ENCODE results near the gene ARAP1. TPM values are rescaled to one million over a fixed set of nuclear protein-coding genes. Genes with fewer than 3 reads are reported as not detected.

Gene ARAP1
- total RNA-seq, 1 experiment from 2014 or later = 76.1 TPM

GRCh38 chr11:72789493-72790131, 37.4 kb upstream of the ARAP1 start:
- no peak for DNase-seq
- no peaks in the 10 kb centered on the region for H3K79me2 ChIP-seq (ENCODE audit: low read length)
- no peak overlapping the region for H2AFZ ChIP-seq (ENCODE audit: low read length)
- H3K4me2 ChIP-seq (ENCODE audit: low read depth, low read length, poor library complexity, severe bottlenecking) = no peak overlapping the region
- no peaks in the 10 kb centered on the region for H4K20me1 ChIP-seq (ENCODE audit: insufficient read depth, low read depth, low read length)
- H3K9ac ChIP-seq (ENCODE audit: low read length) = no peak overlapping the region
- H3K9me2 ChIP-seq (replicated peaks; ENCODE audit: insufficient read depth, low read length) = no peaks in the 10 kb centered on the region
- H3K4me1 ChIP-seq (ENCODE audit: low read length) = peaks cover 24% of the 10 kb centered on the region
- no peaks in the 10 kb centered on the region for H3K36me3 ChIP-seq (ENCODE audit: insufficient read depth, low read length)
- H3K4me3 ChIP-seq (ENCODE audit: low read length) = no peak overlapping the region
- no peaks in the 10 kb centered on the region for H3K27me3 ChIP-seq (ENCODE audit: low read length)
- H3K9me3 ChIP-seq (ENCODE audit: low read length) = no peaks in the 10 kb centered on the region
- H3K27ac ChIP-seq (ENCODE audit: low read length) = no peak overlapping the region

GRCh38 chr11:72788241-72788640, 36.0 kb upstream of the ARAP1 start:
- H3K9me3 ChIP-seq (ENCODE audit: low read length) = no peaks in the 10 kb centered on the region
- H3K4me2 ChIP-seq (ENCODE audit: low read depth, low read length, poor library complexity, severe bottlenecking) = no peak overlapping the region
- H3K79me2 ChIP-seq (ENCODE audit: low read length) = no peaks in the 10 kb centered on the region
- no peaks in the 10 kb centered on the region for H3K9me2 ChIP-seq (replicated peaks; ENCODE audit: insufficient read depth, low read length)
- no peaks in the 10 kb centered on the region for H3K27me3 ChIP-seq (ENCODE audit: low read length)
- H3K4me1 ChIP-seq (ENCODE audit: low read length) = peaks cover 15% of the 10 kb centered on the region
- no peak overlapping the region for H3K9ac ChIP-seq (ENCODE audit: low read length)
- no peak overlapping the region for H2AFZ ChIP-seq (ENCODE audit: low read length)
- H4K20me1 ChIP-seq (ENCODE audit: insufficient read depth, low read depth, low read length) = no peaks in the 10 kb centered on the region
- no peak overlapping the region for H3K4me3 ChIP-seq (ENCODE audit: low read length)
- H3K36me3 ChIP-seq (ENCODE audit: insufficient read depth, low read length) = no peaks in the 10 kb centered on the region
- no peak overlapping the region for H3K27ac ChIP-seq (ENCODE audit: low read length)
- no peak for DNase-seq

- Histone ChIP-seq H3K36me3 (ENCODE audit: insufficient read depth, low read length) (no peaks in the 10 kb centered on the region), H3K27ac (ENCODE audit: low read length) (no peak overlapping the region), H4K20me1 (ENCODE audit: insufficient read depth, low read depth, low read length) (no peaks in the 10 kb centered on the region), H3K79me2 (ENCODE audit: low read length) (no peaks in the 10 kb centered on the region), H3K9me2 (replicated peaks; ENCODE audit: insufficient read depth, low read length) (no peaks in the 10 kb centered on the region), H3K9ac (ENCODE audit: low read length) (no peak overlapping the region), H3K4me2 (ENCODE audit: low read depth, low read length, poor library complexity, severe bottlenecking) (no peak overlapping the region), H3K4me3 (ENCODE audit: low read length) (no peak overlapping the region), H3K4me1 (ENCODE audit: low read length) (peaks cover 8% of the 10 kb centered on the region), H3K9me3 (ENCODE audit: low read length) (no peaks in the 10 kb centered on the region), H3K27me3 (ENCODE audit: low read length) (no peaks in the 10 kb centered on the region), H2AFZ (ENCODE audit: low read length) (no peak overlapping the region)
- peak; percentile 66 for DNase-seq
These were observed 35.3 kb upstream of the ARAP1 start for GRCh38 chr11:72787216-72788104.

- H3K27ac ChIP-seq (ENCODE audit: low read length) = no peak overlapping the region
- H3K27me3 ChIP-seq (ENCODE audit: low read length) = no peaks in the 10 kb centered on the region
- no peaks in the 10 kb centered on the region for H3K9me3 ChIP-seq (ENCODE audit: low read length)
- H3K4me1 ChIP-seq (ENCODE audit: low read length) = peaks cover 11% of the 10 kb centered on the region
- no peaks in the 10 kb centered on the region for H3K36me3 ChIP-seq (ENCODE audit: insufficient read depth, low read length)
- no peak for DNase-seq
- H3K4me2 ChIP-seq (ENCODE audit: low read depth, low read length, poor library complexity, severe bottlenecking) = no peak overlapping the region
- no peak overlapping the region for H2AFZ ChIP-seq (ENCODE audit: low read length)
- H3K79me2 ChIP-seq (ENCODE audit: low read length) = no peaks in the 10 kb centered on the region
- no peaks in the 10 kb centered on the region for H4K20me1 ChIP-seq (ENCODE audit: insufficient read depth, low read depth, low read length)
- no peak overlapping the region for H3K9ac ChIP-seq (ENCODE audit: low read length)
- no peaks in the 10 kb centered on the region for H3K9me2 ChIP-seq (replicated peaks; ENCODE audit: insufficient read depth, low read length)
- H3K4me3 ChIP-seq (ENCODE audit: low read length) = no peak overlapping the region
These were observed 34.4 kb upstream of the ARAP1 start for GRCh38 chr11:72786305-72787215.

GRCh38 chr11:72784662-72785061, 32.5 kb upstream of the ARAP1 start:
- no peak for DNase-seq
- no peak overlapping the region for H3K4me3 ChIP-seq (ENCODE audit: low read length)
- H3K9me3 ChIP-seq (ENCODE audit: low read length) = no peaks in the 10 kb centered on the region
- H3K27ac ChIP-seq (ENCODE audit: low read length) = no peak overlapping the region
- no peaks in the 10 kb centered on the region for H3K9me2 ChIP-seq (replicated peaks; ENCODE audit: insufficient read depth, low read length)
- no peaks in the 10 kb centered on the region for H4K20me1 ChIP-seq (ENCODE audit: insufficient read depth, low read depth, low read length)
- H3K4me1 ChIP-seq (ENCODE audit: low read length) = peaks cover 11% of the 10 kb centered on the region
- no peak overlapping the region for H3K4me2 ChIP-seq (ENCODE audit: low read depth, low read length, poor library complexity, severe bottlenecking)
- H3K9ac ChIP-seq (ENCODE audit: low read length) = no peak overlapping the region
- no peaks in the 10 kb centered on the region for H3K36me3 ChIP-seq (ENCODE audit: insufficient read depth, low read length)
- no peaks in the 10 kb centered on the region for H3K27me3 ChIP-seq (ENCODE audit: low read length)
- no peak overlapping the region for H2AFZ ChIP-seq (ENCODE audit: low read length)
- no peaks in the 10 kb centered on the region for H3K79me2 ChIP-seq (ENCODE audit: low read length)

DNA sequence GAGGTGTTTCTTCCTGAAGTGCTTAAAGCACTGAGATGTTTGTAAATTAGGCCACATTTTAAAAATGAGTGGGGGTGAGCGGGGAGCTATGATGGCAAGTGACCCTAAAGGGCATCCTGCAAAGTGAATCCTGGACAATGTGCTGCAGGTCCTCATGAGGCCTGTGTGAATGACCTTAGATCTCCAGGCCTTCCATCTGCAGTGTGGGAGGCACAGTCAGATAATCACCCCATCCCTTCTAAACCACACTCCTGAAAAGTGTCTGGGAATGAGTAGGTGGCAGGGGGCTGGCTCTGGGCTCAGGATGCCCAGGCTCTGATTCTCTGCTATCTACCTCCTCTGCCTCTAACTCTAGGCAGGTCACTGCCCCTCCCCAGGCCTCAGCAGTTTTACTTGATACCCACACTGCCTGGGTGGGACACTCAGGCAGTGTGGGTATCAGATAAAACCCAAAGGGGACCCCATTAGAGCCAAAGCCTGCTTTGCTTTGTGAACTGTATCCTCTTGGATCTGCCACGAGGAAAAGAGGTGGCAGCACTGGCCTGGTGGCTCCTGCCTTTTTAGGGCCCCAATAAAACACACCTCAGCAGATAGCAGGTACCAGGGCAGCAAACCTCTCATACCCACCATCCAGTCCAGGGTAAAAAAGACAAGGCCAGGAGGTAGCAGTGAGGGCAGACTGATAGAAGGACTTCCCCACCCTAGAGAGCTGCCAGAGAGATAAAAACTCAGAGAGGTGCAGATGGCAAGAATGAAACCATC, 31.1 kb upstream of the ARAP1 start:
- Histone ChIP-seq H3K4me2 (ENCODE audit: low read depth, low read length, poor library complexity, severe bottlenecking) (no peak overlapping the region), H4K20me1 (ENCODE audit: insufficient read depth, low read depth, low read length) (no peaks in the 10 kb centered on the region), H3K9me2 (replicated peaks; ENCODE audit: insufficient read depth, low read length) (no peaks in the 10 kb centered on the region), H3K4me1 (ENCODE audit: low read length) (peaks cover 11% of the 10 kb centered on the region), H3K9me3 (ENCODE audit: low read length) (no peaks in the 10 kb centered on the region), H3K4me3 (ENCODE audit: low read length) (no peak overlapping the region), H3K79me2 (ENCODE audit: low read length) (no peaks in the 10 kb centered on the region), H3K9ac (ENCODE audit: low read length) (no peak overlapping the region), H3K27me3 (ENCODE audit: low read length) (no peaks in the 10 kb centered on the region), H3K36me3 (ENCODE audit: insufficient read depth, low read length) (no peaks in the 10 kb centered on the region), H2AFZ (ENCODE audit: low read length) (no peak overlapping the region), H3K27ac (ENCODE audit: low read length) (no peak overlapping the region)
- DNase-seq = no peak

DNA sequence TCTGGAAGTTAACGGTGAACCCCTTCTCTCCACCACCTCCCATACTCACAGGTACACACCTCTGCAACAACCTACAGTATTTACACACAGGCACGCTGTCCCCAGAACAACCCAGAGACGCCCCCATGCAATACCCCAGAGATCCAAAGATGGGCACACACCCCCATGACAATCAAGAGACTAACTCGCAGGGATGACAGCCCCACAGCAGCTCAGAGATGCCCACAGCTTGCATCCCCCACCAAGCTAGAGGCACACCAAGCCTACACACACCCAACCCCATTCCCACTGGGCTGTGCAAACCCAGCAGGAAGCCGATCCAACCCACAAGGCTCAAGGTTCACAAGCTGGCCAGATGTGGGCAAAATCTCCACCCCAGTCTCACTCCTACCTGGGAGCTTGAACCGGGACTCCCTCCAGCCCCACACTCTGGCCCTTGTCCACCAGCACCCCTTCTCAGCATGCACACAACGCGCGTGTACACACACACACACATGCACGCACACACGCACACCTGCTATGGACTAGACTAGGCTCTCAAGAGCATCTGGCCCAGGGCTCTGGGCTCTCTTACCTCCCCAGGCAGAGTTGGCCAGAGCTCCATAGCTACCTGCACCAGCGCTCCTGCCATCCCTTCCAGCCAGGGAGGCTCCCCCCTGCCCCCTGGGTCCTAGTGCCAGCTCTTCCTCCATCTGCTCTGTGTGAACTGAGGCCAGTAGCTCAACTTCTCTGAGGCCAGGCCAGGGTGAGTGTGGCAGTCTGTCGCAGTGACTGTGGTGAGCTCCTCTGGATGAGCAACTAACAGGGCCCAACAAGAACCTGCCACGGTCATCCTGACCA, 30.1 kb upstream of the ARAP1 start:
- H3K27me3 ChIP-seq (ENCODE audit: low read length) = no peaks in the 10 kb centered on the region
- H3K9ac ChIP-seq (ENCODE audit: low read length) = no peak overlapping the region
- H3K9me2 ChIP-seq (replicated peaks; ENCODE audit: insufficient read depth, low read length) = no peaks in the 10 kb centered on the region
- no peaks in the 10 kb centered on the region for H3K36me3 ChIP-seq (ENCODE audit: insufficient read depth, low read length)
- H3K79me2 ChIP-seq (ENCODE audit: low read length) = no peaks in the 10 kb centered on the region
- H3K4me2 ChIP-seq (ENCODE audit: low read depth, low read length, poor library complexity, severe bottlenecking) = peak overlapping the region; percentile 13
- H3K4me1 ChIP-seq (ENCODE audit: low read length) = peaks cover 3% of the 10 kb centered on the region
- H2AFZ ChIP-seq (ENCODE audit: low read length) = no peak overlapping the region
- no peak for DNase-seq
- H3K27ac ChIP-seq (ENCODE audit: low read length) = no peak overlapping the region
- no peaks in the 10 kb centered on the region for H4K20me1 ChIP-seq (ENCODE audit: insufficient read depth, low read depth, low read length)
- no peaks in the 10 kb centered on the region for H3K9me3 ChIP-seq (ENCODE audit: low read length)
- peak overlapping the region; percentile 38; the same call in 1 of the 2 replicates for H3K4me3 ChIP-seq (ENCODE audit: low read length)
